GM03348 (cell line): ENCODE data around the gene CACNA2D3.

Source experiments
- DNase-seq: peaks from one replicate; pipeline ENCODE4 v3.0.0; 2012; ENCODE audit warnings: low spot score

CACNA2D3 gene

GRCh38 chr3:54530944-54531343 is 408.6 kb downstream of the CACNA2D3 start:
- no peak for DNase-seq

- DNase-seq = no peak
Observed at GRCh38 chr3:54531741-54532140, 409.4 kb downstream of the CACNA2D3 start.

GRCh38 chr3:54533856-54534255 is 411.5 kb downstream of the CACNA2D3 start:
- DNase-seq = no peak

- DNase-seq = no peak
Observed at GRCh38 chr3:54535619-54536018, 413.3 kb downstream of the CACNA2D3 start.

- DNase-seq = no peak
Observed at GRCh38 chr3:54536450-54536849, 414.1 kb downstream of the CACNA2D3 start.

- DNase-seq = no peak
Observed at GRCh38 chr3:54537506-54537905, 415.2 kb downstream of the CACNA2D3 start.

GRCh38 chr3:54538346-54538745 is 416.0 kb downstream of the CACNA2D3 start:
- DNase-seq = no peak

GRCh38 chr3:54541369-54541768 is 419.0 kb downstream of the CACNA2D3 start:
- no peak for DNase-seq

- DNase-seq = no peak
Observed at GRCh38 chr3:54543446-54543845, 421.1 kb downstream of the CACNA2D3 start.

GRCh38 chr3:54547051-54547450 is 424.7 kb downstream of the CACNA2D3 start:
- no peak for DNase-seq

GRCh38 chr3:54547846-54548245 is 425.5 kb downstream of the CACNA2D3 start:
- DNase-seq = no peak

- DNase-seq = no peak
Observed at GRCh38 chr3:54549607-54550220, 427.4 kb downstream of the CACNA2D3 start.

GRCh38 chr3:54550221-54550977 is 428.0 kb downstream of the CACNA2D3 start:
- DNase-seq = no peak

GRCh38 chr3:54556630-54557029 is 434.3 kb downstream of the CACNA2D3 start:
- no peak for DNase-seq

GRCh38 chr3:54557538-54558428 is 435.4 kb downstream of the CACNA2D3 start:
- DNase-seq = no peak

GRCh38 chr3:54563501-54564200 is 441.3 kb downstream of the CACNA2D3 start:
- DNase-seq = no peak

GRCh38 chr3:54564374-54564925 is 442.1 kb downstream of the CACNA2D3 start:
- no peak for DNase-seq

- DNase-seq = no peak
Observed at GRCh38 chr3:54565956-54566355, 443.6 kb downstream of the CACNA2D3 start.

- DNase-seq = no peak
Observed at GRCh38 chr3:54567949-54568348, 445.6 kb downstream of the CACNA2D3 start.

GRCh38 chr3:54570008-54570407 is 447.7 kb downstream of the CACNA2D3 start:
- DNase-seq = no peak

- no peak for DNase-seq
Observed at GRCh38 chr3:54572197-54572895, 450.0 kb downstream of the CACNA2D3 start.
